Activated CD4-positive, alpha-beta T cell treated with anti-CD3 and anti-CD28 coated beads, Interleukin-2, amount 50 U/mL, for 24 hours (primary cell): ENCODE results near the gene HOXD12.

Experiments
- DNase-seq, 2 donors: peaks; one replicate each; pipeline ENCODE4 v3.0.0-alpha.2; 2020; ENCODE audit warnings: low read depth in 1 of 2, low spot score in 1 of 2

HOXD12 gene

DNA sequence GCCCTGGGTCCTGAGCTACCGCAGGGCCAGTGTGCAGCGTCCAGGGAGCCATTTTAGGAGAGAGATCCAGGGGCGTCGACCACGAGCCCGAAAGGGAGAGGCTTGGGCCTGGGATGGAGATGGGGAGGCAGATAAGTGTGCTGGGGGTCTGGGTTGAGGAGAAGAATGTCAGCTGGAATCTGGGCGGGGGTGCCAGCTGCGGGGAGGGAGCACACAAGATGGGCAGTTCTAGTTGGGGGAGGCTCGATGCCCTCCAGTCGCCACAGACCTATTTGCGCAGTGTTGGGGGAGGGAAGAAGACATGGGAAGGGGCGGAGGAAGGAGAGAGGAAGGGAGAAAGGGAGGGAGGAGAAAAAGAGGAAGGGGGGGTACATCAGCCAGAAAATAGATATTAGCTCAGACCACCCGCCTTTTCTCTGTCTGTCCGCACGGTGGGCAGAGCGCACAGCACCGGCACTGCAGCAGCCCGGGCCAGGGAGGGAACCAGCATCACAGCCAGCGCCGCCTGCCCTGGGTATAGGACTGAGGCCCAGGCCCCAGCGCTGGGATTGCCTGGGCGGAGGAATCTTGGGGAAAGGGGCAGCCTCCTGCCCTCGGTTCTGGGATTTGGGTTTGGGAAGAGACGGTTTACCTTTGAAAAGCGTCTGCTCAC, 5.6 kb downstream of the HOXD12 start:
- no peak for DNase-seq

DNA sequence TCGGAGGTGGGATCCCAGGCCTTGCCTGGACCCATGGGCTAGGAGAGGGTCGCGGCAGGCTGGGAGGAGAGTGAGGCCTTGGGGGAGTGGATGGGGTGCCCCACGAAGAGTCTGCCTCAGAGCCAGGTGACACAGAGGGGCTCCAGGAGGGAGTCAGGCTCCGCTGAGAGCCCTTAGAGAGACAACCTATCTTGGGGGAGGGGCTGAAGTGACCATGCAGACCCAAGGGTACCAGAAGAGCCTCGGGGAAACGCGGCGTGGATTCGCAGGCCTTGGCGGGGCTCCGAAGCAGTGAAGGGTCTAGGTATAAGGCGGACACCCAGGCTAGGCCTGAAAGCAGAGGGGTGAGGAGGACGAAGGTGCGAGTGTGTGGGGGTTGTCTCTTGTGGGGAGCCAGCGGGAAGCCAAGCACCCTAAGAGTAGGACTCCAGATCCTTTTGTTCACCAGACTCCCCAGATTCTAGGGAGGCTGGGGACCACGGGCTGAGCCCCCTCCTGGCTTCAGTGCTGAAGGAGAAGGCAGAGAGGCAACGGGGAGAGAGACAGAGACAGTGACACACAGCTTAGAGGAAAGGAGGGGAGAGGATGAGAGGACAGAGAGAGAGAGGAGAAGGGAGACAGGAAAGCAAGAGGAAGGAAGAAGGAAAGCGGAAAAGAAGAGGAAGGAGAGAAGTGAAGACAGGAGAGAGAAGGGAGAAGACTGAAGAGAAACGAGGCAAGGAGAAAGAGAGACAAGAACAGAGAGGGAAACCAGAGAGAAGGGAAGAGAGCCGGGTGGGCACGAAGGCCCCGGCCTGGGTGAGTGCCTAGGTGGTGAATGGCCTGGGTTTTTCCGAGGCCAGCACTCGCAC, 6.4 kb downstream of the HOXD12 start:
- no peak for DNase-seq

DNA sequence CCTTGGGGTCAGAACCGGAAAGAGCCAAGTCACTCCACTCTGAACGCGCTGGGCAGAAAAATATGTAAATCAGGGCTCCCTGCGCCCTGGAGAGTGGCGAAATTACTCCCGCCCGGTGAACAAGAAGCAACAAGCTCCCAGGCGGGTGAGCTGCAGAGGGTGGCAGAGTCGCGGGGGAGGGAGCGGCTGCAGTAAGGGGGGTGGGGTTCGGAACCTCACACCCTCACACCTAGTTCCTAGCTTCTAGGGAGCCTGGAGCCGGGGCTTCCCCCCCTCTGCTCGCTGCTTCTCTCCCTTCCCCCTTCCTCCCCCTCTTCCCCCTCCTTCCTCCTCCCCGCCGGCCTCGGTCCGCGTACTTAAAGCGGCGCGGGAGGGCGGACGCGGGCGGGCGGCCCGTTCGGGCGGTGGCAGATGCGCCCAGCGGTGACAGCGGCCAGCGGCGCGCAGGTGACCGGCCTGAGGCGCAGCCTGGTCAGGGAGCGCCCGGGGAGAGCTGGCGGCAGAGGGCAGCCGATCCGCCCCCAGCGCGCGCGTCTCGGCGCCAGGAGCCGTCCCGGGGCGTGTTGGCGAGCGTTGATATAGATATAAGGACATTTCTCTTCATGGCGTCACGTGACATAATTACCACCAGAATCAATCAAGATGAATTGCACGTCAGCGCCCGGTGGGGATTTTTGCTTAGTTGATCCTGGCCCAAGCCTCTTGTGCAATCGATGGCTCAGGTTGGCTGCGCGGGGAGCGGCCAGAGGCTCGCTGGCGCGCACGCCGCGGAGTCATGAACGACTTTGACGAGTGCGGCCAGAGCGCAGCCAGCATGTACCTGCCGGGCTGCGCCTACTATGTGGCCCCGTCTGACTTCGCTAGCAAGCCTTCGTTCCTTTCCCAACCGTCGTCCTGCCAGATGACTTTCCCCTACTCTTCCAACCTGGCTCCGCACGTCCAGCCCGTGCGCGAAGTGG, 7.3 kb downstream of the HOXD12 start, which contains the start of gene HOXD11:
TSS of gene HOXD11 (plus strand) at position 700 of the 959 bp plus-strand sequence. CDS start at position 776, 76 bp downstream.
- DNase-seq, result no peak

DNA sequence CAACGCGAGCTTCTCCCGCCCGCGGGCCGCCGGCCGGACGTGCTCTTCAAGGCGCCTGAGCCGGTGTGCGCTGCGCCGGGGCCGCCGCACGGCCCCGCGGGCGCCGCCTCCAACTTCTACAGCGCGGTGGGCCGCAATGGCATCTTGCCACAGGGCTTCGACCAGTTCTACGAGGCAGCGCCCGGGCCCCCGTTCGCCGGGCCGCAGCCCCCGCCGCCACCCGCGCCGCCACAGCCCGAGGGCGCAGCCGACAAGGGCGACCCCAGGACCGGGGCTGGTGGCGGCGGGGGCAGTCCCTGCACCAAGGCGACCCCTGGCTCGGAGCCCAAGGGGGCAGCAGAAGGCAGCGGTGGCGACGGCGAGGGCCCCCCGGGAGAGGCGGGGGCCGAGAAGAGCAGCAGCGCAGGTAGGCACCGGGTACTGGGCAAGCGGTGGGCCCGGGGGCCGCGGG, 8.2 kb downstream of the HOXD12 start:
- DNase-seq, result no peak

- DNase-seq, result no peak
These were observed 9.8 kb downstream of the HOXD12 start for GRCh38 chr2:176109192-176109901.

- DNase-seq, result no peak
These were observed 10.4 kb downstream of the HOXD12 start for GRCh38 chr2:176109946-176110345.

- no peak for DNase-seq
These were observed 11.1 kb downstream of the HOXD12 start for GRCh38 chr2:176110415-176111308.

DNA sequence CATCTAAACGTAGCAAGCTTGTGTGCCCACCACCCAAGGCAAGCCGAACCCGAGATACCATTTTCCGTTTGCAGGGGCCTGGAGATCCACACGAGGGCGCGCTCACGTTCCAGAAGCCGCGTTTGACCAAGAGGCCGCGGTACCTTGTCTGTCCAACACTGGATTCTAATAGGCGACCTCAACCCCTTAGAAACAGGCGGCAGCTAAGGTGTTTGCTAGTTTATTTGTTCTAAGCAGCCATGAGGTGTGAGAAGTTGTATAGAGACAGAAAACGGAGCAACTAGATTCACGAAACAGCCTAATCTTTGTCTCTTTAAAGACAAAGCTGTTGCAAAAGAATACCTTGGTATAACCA, 11.7 kb downstream of the HOXD12 start:
- no peak for DNase-seq

- no peak for DNase-seq
These were observed 12.3 kb downstream of the HOXD12 start for GRCh38 chr2:176111846-176112374.

- no peak for DNase-seq
These were observed 13.0 kb downstream of the HOXD12 start for GRCh38 chr2:176112375-176113302.

DNA sequence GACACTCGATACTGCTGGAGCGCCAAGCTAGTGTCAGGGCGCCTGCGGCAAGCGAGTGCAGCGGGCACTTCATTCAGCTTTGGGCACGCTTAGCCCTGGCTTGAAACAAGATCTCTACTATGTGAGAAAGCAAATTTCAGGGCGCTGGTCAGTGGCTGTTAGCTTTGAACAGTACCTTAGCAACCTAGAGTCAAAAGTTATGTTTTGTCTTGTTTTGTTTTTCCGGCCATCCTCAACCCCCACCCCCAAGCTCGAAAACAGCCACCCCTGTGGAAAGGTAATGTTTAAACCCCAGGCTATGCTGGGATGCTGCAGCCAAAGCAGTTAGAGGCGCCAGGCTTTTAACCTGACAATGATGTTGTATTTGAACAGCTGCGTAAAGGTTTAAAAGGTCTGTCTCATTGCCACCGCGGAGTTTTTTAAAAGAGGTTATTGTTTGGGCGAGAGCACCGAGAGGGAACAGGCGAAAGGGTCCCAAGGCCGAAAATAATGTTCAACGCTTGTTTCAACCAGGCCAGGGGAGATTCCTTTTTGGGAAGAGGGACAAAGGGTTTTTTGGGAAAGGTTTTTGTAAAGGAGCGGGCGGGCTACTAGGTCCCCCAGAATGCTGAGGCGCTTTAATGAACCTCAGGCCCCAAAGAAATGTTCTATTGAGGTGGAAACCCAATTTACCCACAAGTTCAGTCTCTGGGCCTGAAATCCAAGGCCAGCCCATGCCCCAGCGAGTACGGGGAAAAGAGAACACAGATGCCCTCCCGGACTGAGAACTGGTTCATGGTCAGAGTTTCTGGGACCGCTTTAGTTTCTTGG, 14.7 kb downstream of the HOXD12 start:
- no peak for DNase-seq

DNA sequence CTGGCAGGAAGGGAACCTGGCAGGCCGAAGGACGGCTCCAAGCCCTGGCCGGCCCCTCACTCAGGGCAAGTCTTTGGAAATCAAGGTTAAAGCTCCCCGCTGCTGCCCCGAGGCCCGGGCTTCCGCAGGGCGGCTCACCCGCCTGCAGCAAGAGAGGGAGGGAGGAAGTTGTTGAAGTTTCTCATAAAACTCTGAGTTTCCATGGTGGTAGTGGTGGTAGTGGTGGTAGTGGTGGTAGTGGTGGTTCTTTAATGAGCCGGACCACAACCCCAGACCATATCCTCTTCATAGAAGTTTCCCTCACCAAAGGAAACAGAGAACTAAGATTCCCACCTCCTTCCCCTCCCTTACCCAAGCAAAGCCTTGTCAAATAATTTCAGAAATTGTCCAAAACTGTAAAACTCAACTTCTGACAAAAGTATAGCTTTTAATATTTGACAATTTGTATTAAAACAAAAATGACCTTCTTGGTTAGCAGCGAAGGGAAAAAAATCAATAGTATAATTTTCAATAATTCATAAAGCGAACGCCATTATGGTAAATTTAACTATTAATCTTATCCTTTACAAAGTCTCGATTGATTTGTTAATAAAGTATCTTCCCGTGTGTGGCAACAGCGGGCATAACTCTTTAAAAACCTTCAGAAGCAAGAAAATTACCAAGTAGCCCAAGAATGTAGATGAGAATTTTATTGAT, 15.5 kb downstream of the HOXD12 start:
- DNase-seq, result no peak

DNA sequence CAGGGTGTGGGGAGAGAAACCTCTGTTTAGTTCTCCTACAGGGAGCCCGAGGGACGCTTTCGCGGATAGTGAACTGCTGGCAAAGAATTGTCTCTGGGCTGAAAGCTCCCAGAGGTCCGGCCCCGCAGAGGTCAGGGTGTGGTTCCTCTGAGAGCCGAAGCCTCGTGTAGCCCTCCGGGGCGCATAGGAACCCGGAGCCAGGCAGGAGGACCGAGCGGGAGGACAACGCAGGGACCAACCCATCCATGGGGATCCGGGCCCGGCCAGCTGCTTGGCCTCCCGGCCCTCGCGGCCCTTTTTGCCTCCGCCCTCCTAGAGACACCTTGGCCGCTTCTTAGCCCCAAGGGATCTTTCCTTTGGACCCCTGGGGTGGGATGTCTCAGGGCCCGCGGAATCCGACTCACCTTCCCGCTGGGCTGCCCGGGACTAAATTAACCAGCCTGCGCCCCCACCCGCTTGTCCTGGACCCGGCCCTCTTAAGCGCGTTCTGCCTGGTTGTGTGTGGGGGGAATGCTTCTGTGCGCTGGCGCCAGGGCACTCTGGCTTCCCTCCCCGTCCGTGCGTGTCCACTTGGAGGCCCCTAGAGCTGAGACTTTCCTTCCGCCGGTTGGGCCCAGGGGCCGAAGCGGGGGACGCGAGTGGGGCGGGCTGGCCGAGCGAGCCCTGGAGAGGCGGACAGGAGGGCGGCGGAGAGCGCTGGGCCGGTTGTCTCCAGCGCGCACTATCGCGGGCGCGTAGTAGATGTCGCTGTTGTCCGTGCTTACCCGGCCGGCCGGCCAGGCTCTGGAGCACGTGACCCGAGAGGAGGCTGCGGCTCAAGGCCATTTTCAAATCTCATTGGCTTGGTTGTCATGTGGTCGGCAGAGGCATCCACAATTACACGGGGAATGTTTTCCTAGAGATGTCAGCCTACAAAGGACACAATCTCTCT, 16.6 kb downstream of the HOXD12 start, which contains the start of gene HOXD10:
TSS of gene HOXD10 (plus strand) at position 896 of the 931 bp plus-strand sequence. CDS start 56 bp downstream, outside the sequence.
- no peak for DNase-seq

- DNase-seq, result no peak
These were observed 17.7 kb downstream of the HOXD12 start for GRCh38 chr2:176117162-176117822.

- DNase-seq, result no peak
These were observed 18.3 kb downstream of the HOXD12 start for GRCh38 chr2:176117823-176118371.
